HepG2 (cell line): Measurements from ENCODE around the gene FITM1. TPM values are rescaled to one million over a fixed set of nuclear protein-coding genes. Genes with fewer than 3 reads are reported as not detected.

Source experiments
- GZF1 ChIP-seq: sonication (generic); formaldehyde crosslinking; IDR thresholded peaks from 2 replicates; pipeline ENCODE4 v1.5.1; 2020; ENCODE audit warnings: mild to moderate bottlenecking, missing genetic modification reagents
- HNRNPLL ChIP-seq: fragments of 200-400 bp; formaldehyde crosslinking; IDR thresholded peaks from 2 replicates; pipeline ENCODE4 v1.6.1; 2017; ENCODE audit warnings: mild to moderate bottlenecking, low read depth, low read length; ENCODE audit not compliant: poor library complexity, severe bottlenecking
- MAF1 ChIP-seq: sonication (generic); formaldehyde crosslinking; IDR thresholded peaks from 2 replicates; pipeline ENCODE4 v1.5.0; 2020; ENCODE audit warnings: missing genetic modification reagents, borderline replicate concordance
- MIER3 ChIP-seq: IDR thresholded peaks from 2 replicates; pipeline ENCODE4 v1.6.1; 2016; ENCODE audit warnings: missing compliant biosample characterization, borderline replicate concordance
- NR3C1 ChIP-seq: sonication (generic); formaldehyde crosslinking; IDR thresholded peaks from 2 replicates; pipeline ENCODE4 v1.4.0; 2020; ENCODE audit warnings: missing genetic modification reagents
- SAP130 ChIP-seq: IDR thresholded peaks from 2 replicates; pipeline ENCODE4 v1.6.1; 2016; ENCODE audit warnings: low read depth
- SRF ChIP-seq: IDR thresholded peaks from 2 replicates; pipeline ENCODE4 v1.6.1; 2011; ENCODE audit warnings: mild to moderate bottlenecking, low read depth, low read length, moderate library complexity
- SUZ12 ChIP-seq: fragments of 150-350 bp; IDR thresholded peaks from 2 replicates; pipeline ENCODE4 v1.6.1; 2014; ENCODE audit warnings: low read depth, low read length
- ZFP1 ChIP-seq: IDR thresholded peaks from 2 replicates; pipeline ENCODE4 v1.6.1; 2016
- ZKSCAN5 ChIP-seq: sonication (generic); formaldehyde crosslinking; IDR thresholded peaks from 2 replicates; pipeline ENCODE4 v1.5.1; 2020; ENCODE audit warnings: mild to moderate bottlenecking, missing genetic modification reagents
- ZNF17 ChIP-seq: sonication (generic); formaldehyde crosslinking; IDR thresholded peaks from 2 replicates; pipeline ENCODE4 v1.5.0; 2020; ENCODE audit warnings: mild to moderate bottlenecking, missing genetic modification reagents
- ZNF605 ChIP-seq: sonication (generic); formaldehyde crosslinking; IDR thresholded peaks from 2 replicates; pipeline ENCODE4 v1.8.0; 2022; ENCODE audit warnings: mild to moderate bottlenecking, missing genetic modification reagents
- ZNF720 ChIP-seq: sonication (generic); formaldehyde crosslinking; IDR thresholded peaks from 2 replicates; pipeline ENCODE4 v1.4.0; 2020; ENCODE audit warnings: missing genetic modification reagents
- ZNF781 ChIP-seq: sonication (generic); formaldehyde crosslinking; IDR thresholded peaks from 2 replicates; pipeline ENCODE4 v1.5.1; 2020; ENCODE audit warnings: borderline replicate concordance, mild to moderate bottlenecking, missing genetic modification reagents; ENCODE audit errors: not compliant biosample characterization
- polyA plus RNA-seq, 8 experiments: library from polyadenylated mRNA; depleted of rRNA in 3 of 8; stranded (reverse) in 7 of 8; unstranded in 1 of 8; fragments of >200 nt; fragmentation: Illumina TruSeq in 4 of 8; extraction: Trizol in 4 of 8; gene quantifications; 2 replicates each; pipeline versions ENCODE4 v1.2.1 to v1.2.3, GENCODE V29; 2011 to 2016; ENCODE audit warnings: low read depth in 4 of 8, missing spikeins in 1 of 8, mixed read lengths in 1 of 8; ENCODE audit not compliant: insufficient read depth in 1 of 8
- total RNA-seq, 5 experiments: library from RNA; depleted of rRNA; stranded (reverse); fragments of >200 nt; fragmentation: Illumina TruSeq; extraction: Trizol; gene quantifications; 2 replicates each; pipeline ENCODE4 v1.2.3, GENCODE V29; 2016; ENCODE audit warnings: low read depth in 1 of 5
- TF ChIP-seq, protein P1 (sequence below): sonication (generic); formaldehyde crosslinking; IDR thresholded peaks from 2 replicates; pipeline ENCODE4 v1.4.0; 2020; ENCODE audit warnings: missing genetic modification reagents, mild to moderate bottlenecking, borderline replicate concordance
- TF ChIP-seq, protein P2 (sequence below): sonication (generic); formaldehyde crosslinking; IDR thresholded peaks from 2 replicates; pipeline ENCODE4 v1.4.0; 2020; ENCODE audit warnings: mild to moderate bottlenecking, missing genetic modification reagents, borderline replicate concordance
- TF ChIP-seq, protein P3 (sequence below): sonication (generic); formaldehyde crosslinking; IDR thresholded peaks from 2 replicates; pipeline ENCODE4 v1.4.0; 2020; ENCODE audit warnings: mild to moderate bottlenecking, missing genetic modification reagents
- TF ChIP-seq, protein P4 (sequence below): sonication (generic); formaldehyde crosslinking; IDR thresholded peaks from 2 replicates; pipeline ENCODE4 v1.4.0; 2020; ENCODE audit warnings: missing genetic modification reagents

FITM1 gene
- total and polyA plus RNA-seq, 2 of the 13 experiments (the other 11 are each of a cell fraction or from before 2014, with no cell fraction given), result 2.7 to 5.8 TPM

DNA sequence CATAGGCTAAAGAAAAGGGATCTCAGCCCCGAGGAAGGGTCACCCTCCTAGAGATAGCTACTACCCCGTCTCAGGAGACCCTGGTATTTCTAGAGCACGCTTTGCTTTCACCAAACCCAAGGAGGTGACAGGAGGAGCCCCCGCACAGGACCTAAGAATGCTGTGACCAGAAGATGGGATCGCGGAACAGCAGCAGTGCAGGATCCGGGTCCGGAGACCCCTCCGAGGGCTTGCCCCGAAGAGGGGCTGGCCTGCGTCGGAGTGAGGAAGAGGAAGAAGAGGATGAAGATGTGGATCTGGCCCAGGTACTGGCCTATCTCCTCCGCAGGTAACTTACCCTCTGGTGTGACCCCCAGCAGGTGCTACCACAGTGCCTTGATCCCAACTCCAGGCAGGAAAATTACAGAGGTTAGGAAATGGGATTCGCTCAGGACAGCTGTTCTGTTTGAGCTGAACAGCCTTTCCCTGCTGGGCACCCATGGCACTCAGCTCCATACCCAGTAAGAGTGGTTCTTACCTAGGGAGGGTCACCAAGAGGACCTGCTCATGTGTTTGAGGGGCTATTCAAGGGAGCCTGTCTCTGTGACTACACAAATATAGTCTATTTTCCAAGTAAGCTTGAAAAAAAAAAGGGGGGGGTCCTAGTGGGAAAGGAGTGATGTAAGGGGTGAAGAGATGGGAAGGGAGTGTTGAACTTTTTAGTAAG is 14.9 kb upstream of the FITM1 start (continued):
- TF ChIP-seq ZNF781 (CRISPR knock-in tag) (no peak), ZNF720 (CRISPR knock-in tag) (no peak), SAP130 (CRISPR knock-in tag) (no peak), MIER3 (CRISPR knock-in tag) (no peak), ZKSCAN5 (CRISPR knock-in tag) (peak; percentile 85; the same call in 1 of the 2 replicates), GZF1 (CRISPR knock-in tag) (peak; percentile 74; the same call in 1 of the 2 replicates), SUZ12 (no peak), ZFP1 (CRISPR knock-in tag) (no peak), SRF (no peak), MAF1 (CRISPR knock-in tag) (peak; percentile 46; the same call in 1 of the 2 replicates), NR3C1 (CRISPR knock-in tag) (no peak), ZNF17 (CRISPR knock-in tag) (peak; percentile 86; the same call in 1 of the 2 replicates), ZNF605 (CRISPR knock-in tag) (no peak), HNRNPLL (no peak)
- TF ChIP-seq, protein P1, sequence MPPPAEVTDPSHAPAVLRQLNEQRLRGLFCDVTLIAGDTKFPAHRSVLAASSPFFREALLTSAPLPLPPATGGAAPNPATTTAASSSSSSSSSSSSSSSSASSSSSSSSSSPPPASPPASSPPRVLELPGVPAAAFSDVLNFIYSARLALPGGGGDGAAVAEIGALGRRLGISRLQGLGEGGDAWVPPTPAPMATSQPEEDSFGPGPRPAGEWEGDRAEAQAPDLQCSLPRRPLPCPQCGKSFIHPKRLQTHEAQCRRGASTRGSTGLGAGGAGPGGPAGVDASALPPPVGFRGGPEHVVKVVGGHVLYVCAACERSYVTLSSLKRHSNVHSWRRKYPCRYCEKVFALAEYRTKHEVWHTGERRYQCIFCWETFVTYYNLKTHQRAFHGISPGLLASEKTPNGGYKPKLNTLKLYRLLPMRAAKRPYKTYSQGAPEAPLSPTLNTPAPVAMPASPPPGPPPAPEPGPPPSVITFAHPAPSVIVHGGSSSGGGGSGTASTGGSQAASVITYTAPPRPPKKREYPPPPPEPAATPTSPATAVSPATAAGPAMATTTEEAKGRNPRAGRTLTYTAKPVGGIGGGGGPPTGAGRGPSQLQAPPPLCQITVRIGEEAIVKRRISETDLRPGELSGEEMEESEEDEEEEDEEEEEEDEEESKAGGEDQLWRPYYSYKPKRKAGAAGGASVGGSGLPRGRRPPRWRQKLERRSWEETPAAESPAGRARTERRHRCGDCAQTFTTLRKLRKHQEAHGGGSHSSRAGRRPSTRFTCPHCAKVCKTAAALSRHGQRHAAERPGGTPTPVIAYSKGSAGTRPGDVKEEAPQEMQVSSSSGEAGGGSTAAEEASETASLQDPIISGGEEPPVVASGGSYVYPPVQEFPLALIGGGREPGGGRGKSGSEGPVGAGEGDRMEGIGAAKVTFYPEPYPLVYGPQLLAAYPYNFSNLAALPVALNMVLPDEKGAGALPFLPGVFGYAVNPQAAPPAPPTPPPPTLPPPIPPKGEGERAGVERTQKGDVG (CRISPR knock-in tag), result no peak; the same call in 1 of the 2 replicates
- TF ChIP-seq, protein P2, sequence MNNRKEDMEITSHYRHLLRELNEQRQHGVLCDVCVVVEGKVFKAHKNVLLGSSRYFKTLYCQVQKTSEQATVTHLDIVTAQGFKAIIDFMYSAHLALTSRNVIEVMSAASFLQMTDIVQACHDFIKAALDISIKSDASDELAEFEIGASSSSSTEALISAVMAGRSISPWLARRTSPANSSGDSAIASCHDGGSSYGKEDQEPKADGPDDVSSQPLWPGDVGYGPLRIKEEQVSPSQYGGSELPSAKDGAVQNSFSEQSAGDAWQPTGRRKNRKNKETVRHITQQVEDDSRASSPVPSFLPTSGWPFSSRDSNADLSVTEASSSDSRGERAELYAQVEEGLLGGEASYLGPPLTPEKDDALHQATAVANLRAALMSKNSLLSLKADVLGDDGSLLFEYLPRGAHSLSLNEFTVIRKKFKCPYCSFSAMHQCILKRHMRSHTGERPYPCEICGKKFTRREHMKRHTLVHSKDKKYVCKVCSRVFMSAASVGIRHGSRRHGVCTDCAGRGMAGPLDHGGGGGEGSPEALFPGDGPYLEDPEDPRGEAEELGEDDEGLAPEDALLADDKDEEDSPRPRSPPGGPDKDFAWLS (CRISPR knock-in tag), result no peak; the same call in 1 of the 2 replicates
- TF ChIP-seq, protein P3, sequence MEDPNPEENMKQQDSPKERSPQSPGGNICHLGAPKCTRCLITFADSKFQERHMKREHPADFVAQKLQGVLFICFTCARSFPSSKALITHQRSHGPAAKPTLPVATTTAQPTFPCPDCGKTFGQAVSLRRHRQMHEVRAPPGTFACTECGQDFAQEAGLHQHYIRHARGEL (CRISPR knock-in tag), result no peak
- TF ChIP-seq, protein P4, sequence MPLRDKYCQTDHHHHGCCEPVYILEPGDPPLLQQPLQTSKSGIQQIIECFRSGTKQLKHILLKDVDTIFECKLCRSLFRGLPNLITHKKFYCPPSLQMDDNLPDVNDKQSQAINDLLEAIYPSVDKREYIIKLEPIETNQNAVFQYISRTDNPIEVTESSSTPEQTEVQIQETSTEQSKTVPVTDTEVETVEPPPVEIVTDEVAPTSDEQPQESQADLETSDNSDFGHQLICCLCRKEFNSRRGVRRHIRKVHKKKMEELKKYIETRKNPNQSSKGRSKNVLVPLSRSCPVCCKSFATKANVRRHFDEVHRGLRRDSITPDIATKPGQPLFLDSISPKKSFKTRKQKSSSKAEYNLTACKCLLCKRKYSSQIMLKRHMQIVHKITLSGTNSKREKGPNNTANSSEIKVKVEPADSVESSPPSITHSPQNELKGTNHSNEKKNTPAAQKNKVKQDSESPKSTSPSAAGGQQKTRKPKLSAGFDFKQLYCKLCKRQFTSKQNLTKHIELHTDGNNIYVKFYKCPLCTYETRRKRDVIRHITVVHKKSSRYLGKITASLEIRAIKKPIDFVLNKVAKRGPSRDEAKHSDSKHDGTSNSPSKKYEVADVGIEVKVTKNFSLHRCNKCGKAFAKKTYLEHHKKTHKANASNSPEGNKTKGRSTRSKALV (CRISPR knock-in tag), result no peak; the same call in 1 of the 2 replicates
